Measurements from ENCODE around the gene NUDT14.

GRCh38 chr14:105150368-105151083 lies 30.6 kb downstream of the NUDT14 start:
- TF ChIP-seq POLR2A (IDR thresholded peaks at IDR 0.05) (no peak), CTCF (IDR thresholded peaks at IDR 0.05) (no peak)

Measured in tibial nerve (tissue), 3 donors.